Thyroid gland (tissue), 4 donors: ENCODE measurements around the gene CAPRIN2. TPM values are rescaled to one million over a fixed set of nuclear protein-coding genes. Genes with fewer than 3 reads are reported as not detected.

Source experiments
- DNase-seq, 2 donors: peaks; one replicate each; pipeline ENCODE4 v3.0.0-alpha.2; 2019
- H3K27ac ChIP-seq, 3 donors: fragments of 200-600 bp; sonication (generic); 1 replicate in 2 of 3; 2 replicates in 1 of 3; pipeline ENCODE4 v1.5.1; 2016 to 2019; ENCODE audit warnings: mild to moderate bottlenecking in 1 of 3, moderate library complexity in 1 of 3
- H3K27me3 ChIP-seq: fragments of 200-600 bp; sonication (generic); one replicate; pipeline ENCODE4 v1.5.1; 2019
- H3K36me3 ChIP-seq, 2 donors: fragments of 200-600 bp; sonication (generic); one replicate each; pipeline ENCODE4 v1.5.1; 2016 to 2019
- H3K4me1 ChIP-seq, 2 donors: fragments of 200-600 bp; sonication (generic); one replicate each; pipeline ENCODE4 v1.5.1; 2017 to 2019
- H3K4me3 ChIP-seq, 3 donors: fragments of 200-600 bp; sonication (generic); replicated peaks in 1 of 3; 1 replicate in 2 of 3; 2 replicates in 1 of 3; pipeline ENCODE4 v1.5.1; 2016; ENCODE audit warnings: mild to moderate bottlenecking in 1 of 3
- H3K9me3 ChIP-seq: fragments of 200-600 bp; sonication (generic); one replicate; pipeline ENCODE4 v1.5.1; 2017
- CTCF ChIP-seq, 6 experiments: fragments of 200-600 bp in 3 of 6; fragments of 450-650 bp in 3 of 6; sonication (generic) in 3 of 6; IDR thresholded peaks; one replicate each; pipeline ENCODE4 v1.5.1; 2016 to 2019; ENCODE audit warnings: antibody characterized with exemption in 6 of 6, mild to moderate bottlenecking in 2 of 6, inconsistent platforms in 1 of 6, moderate library complexity in 1 of 6
- POLR2A ChIP-seq, 2 donors: fragments of 450-650 bp; IDR thresholded peaks; one replicate each; pipeline ENCODE4 v1.6.1; 2017; ENCODE audit warnings: antibody characterized with exemption in 2 of 2, mild to moderate bottlenecking in 2 of 2, moderate library complexity in 1 of 2
- WGBS, 2 donors: methylation state at CpG; one replicate each; pipeline ENCODE4 v1.1.5; 2017; 5-methylcytosine and 5-hydroxymethylcytosine counted together
- intact Hi-C: fragments of 100-400 bp; cut with DNase I; formaldehyde crosslinking; loops from one replicate; pipeline ENCODE4 v1.15.1; 2023
- total RNA-seq, 4 donors: library from RNA; depleted of rRNA; stranded (reverse); fragments of >200 nt; gene quantifications; one replicate each; pipeline ENCODE4 v1.2.3, GENCODE V29; 2016

CAPRIN2 gene
- total RNA-seq, 4 donors from 2014 or later: 32.3 to 96.3 (median 43.8) TPM

- intact Hi-C loops: loop anchor here (10.0 kb wide), 1 partner anchor 61 kb away; the partner anchor contains the start of gene IPO8
- Histone ChIP-seq H3K27ac (peak overlapping the region; percentile 65 to 82 (median 76)), H3K27me3 (no peaks in the 10 kb centered on the region), H3K4me3 (peak overlapping the region in 2 of 3 donors; percentile 57 to 63), H3K4me1 (peaks cover 8 to 9% of the 10 kb centered on the region in 2 donors), H3K36me3 (no peaks in the 10 kb centered on the region), H3K9me3 (no peaks in the 10 kb centered on the region)
- no peak for DNase-seq
- no peak for TF ChIP-seq CTCF (IDR thresholded peaks at IDR 0.05)
- no peak for TF ChIP-seq POLR2A (IDR thresholded peaks at IDR 0.05)
- WGBS, 2 donors: 21 to 22% methylated on average over 7 of the region's 7 CpGs
Measured at GRCh38 chr12:30755395-30755762, 628 bp upstream of the CAPRIN2 start.

GRCh38 chr12:30754383-30754749 is 385 bp downstream of the CAPRIN2 start:
- Histone ChIP-seq H3K9me3 (no peaks in the 10 kb centered on the region), H3K27me3 (no peaks in the 10 kb centered on the region), H3K4me1 (peaks cover 8 to 9% of the 10 kb centered on the region in 2 donors), H3K4me3 (peak overlapping the region; percentile 54 to 74 (median 63)), H3K27ac (peak overlapping the region; percentile 10 to 76 (median 73)), H3K36me3 (no peaks in the 10 kb centered on the region)
- no peak for TF ChIP-seq CTCF (IDR thresholded peaks at IDR 0.05)
- no peak for TF ChIP-seq POLR2A (IDR thresholded peaks at IDR 0.05)
- 0 to 2% methylated on average over 12 to 26 of the region's 40 CpGs for WGBS, 2 donors
- no peak for DNase-seq
- intact Hi-C loops: loop anchor here (10.0 kb wide), 1 partner anchor 60 kb away; the partner anchor contains the start of gene IPO8

GRCh38 chr12:30753751-30754382 is 884 bp downstream of the CAPRIN2 start:
- Histone ChIP-seq H3K4me3 (peak overlapping the region; percentile 54 to 74 (median 63)), H3K27ac (peak overlapping the region; percentile 10 to 76 (median 73)), H3K4me1 (peaks cover 8 to 9% of the 10 kb centered on the region in 2 donors), H3K36me3 (no peaks in the 10 kb centered on the region), H3K27me3 (no peaks in the 10 kb centered on the region), H3K9me3 (no peaks in the 10 kb centered on the region)
- no peak for DNase-seq
- TF ChIP-seq POLR2A (IDR thresholded peaks at IDR 0.05): no peak
- TF ChIP-seq CTCF (IDR thresholded peaks at IDR 0.05): no peak
- 13 to 14% methylated on average over 18 of the region's 18 CpGs for WGBS, 2 donors
- intact Hi-C loops: loop anchor here (10.0 kb wide), 1 partner anchor 59 kb away; the partner anchor contains the start of gene IPO8

GRCh38 chr12:30753233-30753632 is 1.5 kb downstream of the CAPRIN2 start:
- Histone ChIP-seq H3K27me3 (no peaks in the 10 kb centered on the region), H3K27ac (no peak overlapping the region), H3K4me1 (peaks cover 8 to 9% of the 10 kb centered on the region in 2 donors), H3K4me3 (no peak overlapping the region), H3K9me3 (no peaks in the 10 kb centered on the region), H3K36me3 (no peaks in the 10 kb centered on the region)
- TF ChIP-seq POLR2A (IDR thresholded peaks at IDR 0.05) (no peak), CTCF (IDR thresholded peaks at IDR 0.05) (no peak)
- WGBS, 2 donors: 82 to 84% methylated on average over 3 of the region's 3 CpGs
- intact Hi-C loops: loop anchor here (10.0 kb wide), 1 partner anchor 58 kb away; the partner anchor contains the start of gene IPO8
- DNase-seq: no peak

- intact Hi-C loops: loop anchor here (10.0 kb wide), 1 partner anchor 57 kb away; the partner anchor contains the start of gene IPO8
- Histone ChIP-seq H3K4me3 (no peak overlapping the region), H3K9me3 (no peaks in the 10 kb centered on the region), H3K4me1 (peaks cover 8 to 9% of the 10 kb centered on the region in 2 donors), H3K27me3 (no peaks in the 10 kb centered on the region), H3K36me3 (no peaks in the 10 kb centered on the region), H3K27ac (no peak overlapping the region)
- TF ChIP-seq CTCF (IDR thresholded peaks at IDR 0.05): no peak
- TF ChIP-seq POLR2A (IDR thresholded peaks at IDR 0.05): no peak
- no peak for DNase-seq
- 75 to 84% methylated on average over 3 of the region's 3 CpGs for WGBS, 2 donors
Measured at GRCh38 chr12:30752255-30752654, 2.5 kb downstream of the CAPRIN2 start.
